ENCODE data around the gene MYH14. TPM values are rescaled to one million over a fixed set of nuclear protein-coding genes. Genes with fewer than 3 reads are reported as not detected.

Gene MYH14
- total and polyA plus RNA-seq, 2 donors (not counting 1 experiment from before 2014, with no cell fraction given) = not detected

GRCh38 chr19:50221087-50221486, 17.7 kb downstream of the MYH14 start:
- no peaks in the 10 kb centered on the region for H3K4me1 ChIP-seq (ENCODE audit: control insufficient read depth, extremely low read depth, insufficient read depth, low read length)
- no peak overlapping the region for H2AFZ ChIP-seq (ENCODE audit: low read length)
- H3K4me2 ChIP-seq (ENCODE audit: extremely low read depth, insufficient read depth, low read length) = no peak overlapping the region
- no peak for DNase-seq (ENCODE audit: low read depth in 2 of 2)
- H4K20me1 ChIP-seq (ENCODE audit: control insufficient read depth, extremely low read depth, insufficient read depth, low read length) = no peaks in the 10 kb centered on the region
- no peak overlapping the region for H3K9ac ChIP-seq (ENCODE audit: insufficient read depth, low read length)
- no peak overlapping the region for H3K4me3 ChIP-seq (replicated peaks in 1 of 4; ENCODE audit: control extremely low read depth in 1 of 4, insufficient read depth in 1 of 4, low read depth in 3 of 4, low read length in 4 of 4)
- no peaks in the 10 kb centered on the region for H3K27me3 ChIP-seq (ENCODE audit: control insufficient read depth, insufficient read depth, low read length)
- H3K36me3 ChIP-seq (ENCODE audit: control insufficient read depth, insufficient read depth, low read length) = no peaks in the 10 kb centered on the region
- H3K79me2 ChIP-seq (ENCODE audit: control insufficient read depth, insufficient read depth, low read length) = no peaks in the 10 kb centered on the region
- no peaks in the 10 kb centered on the region for H3K9me3 ChIP-seq (ENCODE audit: control insufficient read depth, insufficient read depth, low read depth, low read length)
- H3K27ac ChIP-seq (ENCODE audit: insufficient read depth, low read length) = no peak overlapping the region
- TF ChIP-seq, protein P1, sequence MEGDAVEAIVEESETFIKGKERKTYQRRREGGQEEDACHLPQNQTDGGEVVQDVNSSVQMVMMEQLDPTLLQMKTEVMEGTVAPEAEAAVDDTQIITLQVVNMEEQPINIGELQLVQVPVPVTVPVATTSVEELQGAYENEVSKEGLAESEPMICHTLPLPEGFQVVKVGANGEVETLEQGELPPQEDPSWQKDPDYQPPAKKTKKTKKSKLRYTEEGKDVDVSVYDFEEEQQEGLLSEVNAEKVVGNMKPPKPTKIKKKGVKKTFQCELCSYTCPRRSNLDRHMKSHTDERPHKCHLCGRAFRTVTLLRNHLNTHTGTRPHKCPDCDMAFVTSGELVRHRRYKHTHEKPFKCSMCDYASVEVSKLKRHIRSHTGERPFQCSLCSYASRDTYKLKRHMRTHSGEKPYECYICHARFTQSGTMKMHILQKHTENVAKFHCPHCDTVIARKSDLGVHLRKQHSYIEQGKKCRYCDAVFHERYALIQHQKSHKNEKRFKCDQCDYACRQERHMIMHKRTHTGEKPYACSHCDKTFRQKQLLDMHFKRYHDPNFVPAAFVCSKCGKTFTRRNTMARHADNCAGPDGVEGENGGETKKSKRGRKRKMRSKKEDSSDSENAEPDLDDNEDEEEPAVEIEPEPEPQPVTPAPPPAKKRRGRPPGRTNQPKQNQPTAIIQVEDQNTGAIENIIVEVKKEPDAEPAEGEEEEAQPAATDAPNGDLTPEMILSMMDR (conservative IDR thresholded peaks at IDR 0.05 in 1 of 2, IDR thresholded peaks at IDR 0.05 in 1 of 2; ENCODE audit: low read depth in 1 of 2, low read length in 2 of 2) = no peak
- TF ChIP-seq EZH2 (IDR thresholded peaks at IDR 0.05; ENCODE audit: low read length, missing control alignments) = no peak

GRCh38 chr19:50222691-50223438, 19.4 kb downstream of the MYH14 start:
- Histone ChIP-seq H3K27me3 (ENCODE audit: control insufficient read depth, insufficient read depth, low read length) (no peaks in the 10 kb centered on the region), H3K9ac (ENCODE audit: insufficient read depth, low read length) (no peak overlapping the region), H3K4me1 (ENCODE audit: control insufficient read depth, extremely low read depth, insufficient read depth, low read length) (no peaks in the 10 kb centered on the region), H3K4me3 (replicated peaks in 1 of 4; ENCODE audit: control extremely low read depth in 1 of 4, insufficient read depth in 1 of 4, low read depth in 3 of 4, low read length in 4 of 4) (no peak overlapping the region), H3K36me3 (ENCODE audit: control insufficient read depth, insufficient read depth, low read length) (no peaks in the 10 kb centered on the region), H4K20me1 (ENCODE audit: control insufficient read depth, extremely low read depth, insufficient read depth, low read length) (no peaks in the 10 kb centered on the region), H2AFZ (ENCODE audit: low read length) (no peak overlapping the region), H3K27ac (ENCODE audit: insufficient read depth, low read length) (no peak overlapping the region), H3K4me2 (ENCODE audit: extremely low read depth, insufficient read depth, low read length) (no peak overlapping the region), H3K79me2 (ENCODE audit: control insufficient read depth, insufficient read depth, low read length) (no peaks in the 10 kb centered on the region), H3K9me3 (ENCODE audit: control insufficient read depth, insufficient read depth, low read depth, low read length) (no peaks in the 10 kb centered on the region)
- DNase-seq (ENCODE audit: low read depth in 2 of 2) = no peak
- no peak for TF ChIP-seq EZH2 (IDR thresholded peaks at IDR 0.05; ENCODE audit: low read length, missing control alignments)
- TF ChIP-seq, protein P1 (conservative IDR thresholded peaks at IDR 0.05 in 1 of 2, IDR thresholded peaks at IDR 0.05 in 1 of 2; ENCODE audit: low read depth in 1 of 2, low read length in 2 of 2) = no peak

DNA sequence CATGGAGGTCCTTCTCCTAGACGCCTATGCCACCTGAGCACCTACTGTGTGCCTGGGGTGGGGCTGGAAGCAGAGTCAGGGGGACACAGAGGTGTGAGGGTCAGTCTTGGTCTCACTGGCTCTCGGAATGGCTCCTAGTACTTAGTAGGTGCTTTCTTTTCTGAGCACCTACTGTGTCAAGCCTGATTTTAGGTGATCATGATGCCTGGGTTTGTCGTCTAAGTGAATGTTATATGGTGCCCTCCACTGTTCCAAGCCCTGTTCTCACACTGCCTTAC, 20.0 kb downstream of the MYH14 start:
- H3K9ac ChIP-seq (ENCODE audit: insufficient read depth, low read length) = no peak overlapping the region
- no peak overlapping the region for H3K27ac ChIP-seq (ENCODE audit: insufficient read depth, low read length)
- no peak overlapping the region for H2AFZ ChIP-seq (ENCODE audit: low read length)
- no peaks in the 10 kb centered on the region for H3K4me1 ChIP-seq (ENCODE audit: control insufficient read depth, extremely low read depth, insufficient read depth, low read length)
- H3K36me3 ChIP-seq (ENCODE audit: control insufficient read depth, insufficient read depth, low read length) = no peaks in the 10 kb centered on the region
- H3K4me2 ChIP-seq (ENCODE audit: extremely low read depth, insufficient read depth, low read length) = no peak overlapping the region
- no peaks in the 10 kb centered on the region for H3K79me2 ChIP-seq (ENCODE audit: control insufficient read depth, insufficient read depth, low read length)
- no peak for TF ChIP-seq EZH2 (IDR thresholded peaks at IDR 0.05; ENCODE audit: low read length, missing control alignments)
- TF ChIP-seq, protein P1 (conservative IDR thresholded peaks at IDR 0.05 in 1 of 2, IDR thresholded peaks at IDR 0.05 in 1 of 2; ENCODE audit: low read depth in 1 of 2, low read length in 2 of 2) = no peak
- H3K27me3 ChIP-seq (ENCODE audit: control insufficient read depth, insufficient read depth, low read length) = no peaks in the 10 kb centered on the region
- H4K20me1 ChIP-seq (ENCODE audit: control insufficient read depth, extremely low read depth, insufficient read depth, low read length) = no peaks in the 10 kb centered on the region
- DNase-seq (ENCODE audit: low read depth in 2 of 2) = no peak
- no peak overlapping the region for H3K4me3 ChIP-seq (replicated peaks in 1 of 4; ENCODE audit: control extremely low read depth in 1 of 4, insufficient read depth in 1 of 4, low read depth in 3 of 4, low read length in 4 of 4)
- H3K9me3 ChIP-seq (ENCODE audit: control insufficient read depth, insufficient read depth, low read depth, low read length) = no peaks in the 10 kb centered on the region
